Hippocampal formation (tissue), 2 donors: Measurements from ENCODE around the gene CNOT8.
A peak's percentile ranks its signal among the peaks of the same experiment; 100 is the strongest.
"Not testable (repeated sequence)": the region's sequence is repeated elsewhere in the genome, so short reads cannot be mapped to it uniquely, and the experiment has no call there.

Experiments used
- DNase-seq, 2 donors: peaks; one replicate each; lab custom pipeline; 2025; lab: John Stamatoyannopoulos, UW

The CNOT8 gene

GRCh38 chr5:154835701-154836052, 22.8 kb upstream of the CNOT8 start:
- DNase-seq, result not testable (repeated sequence)

GRCh38 chr5:154836225-154836624, 22.2 kb upstream of the CNOT8 start:
- DNase-seq, result no peak

GRCh38 chr5:154837009-154837901, 21.2 kb upstream of the CNOT8 start:
- DNase-seq, result no peak

- DNase-seq, result no peak
Measured at GRCh38 chr5:154840435-154841272, 17.8 kb upstream of the CNOT8 start.

- no peak for DNase-seq
Measured at GRCh38 chr5:154841273-154841661, 17.2 kb upstream of the CNOT8 start.

- DNase-seq, result no peak
Measured at GRCh38 chr5:154842689-154843530, 15.5 kb upstream of the CNOT8 start.

- no peak for DNase-seq
Measured at GRCh38 chr5:154844809-154845208, 13.6 kb upstream of the CNOT8 start.

- peak in 1 of 2 donors; percentile 68 for DNase-seq
Measured at GRCh38 chr5:154849264-154849785, 9.1 kb upstream of the CNOT8 start.

- peak in 1 of 2 donors; percentile 68 for DNase-seq
Measured at GRCh38 chr5:154849791-154850201, 8.6 kb upstream of the CNOT8 start.

- peak; percentile 80 to 84 for DNase-seq
Measured at GRCh38 chr5:154850255-154851062, 8.0 kb upstream of the CNOT8 start, which contains the start of gene FAXDC2. TSS of gene FAXDC2 (minus strand) at chr5:154850603. CDS start at chr5:154838178, 12,425 bp downstream.

- DNase-seq, result no peak
Measured at GRCh38 chr5:154851351-154851750, 7.1 kb upstream of the CNOT8 start.

- DNase-seq, result peak; percentile 96 to 97
Measured at GRCh38 chr5:154857530-154858296, 714 bp upstream of the CNOT8 start.

GRCh38 chr5:154858972-154859871, 795 bp downstream of the CNOT8 start:
- no peak for DNase-seq

GRCh38 chr5:154860123-154860522, 1.7 kb downstream of the CNOT8 start:
- DNase-seq, result no peak

GRCh38 chr5:154860765-154861164, 2.3 kb downstream of the CNOT8 start:
- no peak for DNase-seq

GRCh38 chr5:154861946-154862345, 3.5 kb downstream of the CNOT8 start:
- no peak for DNase-seq

GRCh38 chr5:154862766-154863165, 4.3 kb downstream of the CNOT8 start:
- no peak for DNase-seq

- no peak for DNase-seq
Measured at GRCh38 chr5:154863291-154864080, 5.1 kb downstream of the CNOT8 start.
